Measurements from ENCODE around the gene MZF1. TPM values are rescaled to one million over a fixed set of nuclear protein-coding genes. Genes with fewer than 3 reads are reported as not detected.
"Not testable (repeated sequence)": the region's sequence is repeated elsewhere in the genome, so short reads cannot be mapped to it uniquely, and the experiment has no call there.

Gene MZF1
- total and polyA plus RNA-seq, 9 of the 15 experiments (the other 6 are each of a cell fraction or from before 2014, with no cell fraction given) = 0.31 to 29.3 (median 11.5) TPM

DNA sequence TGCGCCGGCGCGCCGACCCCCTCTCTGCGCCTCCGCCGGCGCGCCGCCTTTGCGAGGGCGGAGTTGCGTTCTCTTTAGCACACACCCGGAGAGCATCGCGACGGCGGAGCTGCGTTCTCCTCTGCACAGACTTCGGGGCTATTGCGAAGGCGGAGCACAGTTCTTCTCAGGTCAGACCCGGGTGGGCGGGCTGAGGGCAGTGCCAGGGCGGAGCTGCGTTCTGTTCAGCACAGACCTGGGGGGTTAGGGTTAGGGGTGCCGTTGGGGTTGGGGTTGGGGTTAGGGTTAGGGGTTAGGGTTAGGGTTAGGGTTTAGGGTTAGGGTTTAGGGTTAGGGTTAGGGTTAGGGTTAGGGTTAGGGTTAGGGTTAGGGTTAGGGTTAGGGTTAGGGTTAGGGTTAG lies 34.1 kb upstream of the MZF1 start:
- H3K4me3 ChIP-seq; BruUV-seq (replicated peaks); POLR2A ChIA-PET; H2AFZ ChIP-seq (ENCODE audit: low read depth, low read length); intact Hi-C loops (cut with micrococcal nuclease); in situ Hi-C loops (cut with MboI); H3K9ac ChIP-seq (ENCODE audit: insufficient read depth in 1 of 2, low read depth in 2 of 2, low read length in 2 of 2); H3K27ac ChIP-seq (ENCODE audit: extremely low read depth, low read depth, low read length); H3K79me2 ChIP-seq (ENCODE audit: control insufficient read depth, insufficient read depth, low read length); ATAC-seq; H3K4me1 ChIP-seq (replicated peaks in 1 of 2; ENCODE audit: control insufficient read depth in 2 of 2, insufficient read depth in 2 of 2, low read length in 2 of 2); CTCF ChIA-PET (ENCODE audit: low intra/inter-chr PET ratio); H3K9me1 ChIP-seq (ENCODE audit: control insufficient read depth, insufficient read depth, low read length); H3K4me2 ChIP-seq (ENCODE audit: insufficient read depth, low read length); H3K27me3 ChIP-seq (ENCODE audit: control insufficient read depth in 2 of 2, insufficient read depth in 2 of 2, low read length in 2 of 2); H4K20me1 ChIP-seq (replicated peaks; ENCODE audit: control insufficient read depth, insufficient read depth, low read length); DNase-seq (ENCODE audit: extremely low read depth in 1 of 4, low spot score in 3 of 4); H3K36me3 ChIP-seq (ENCODE audit: control insufficient read depth, insufficient read depth, low read length); FAIRE-seq; H3K9me3 ChIP-seq (replicated peaks; ENCODE audit: control insufficient read depth, insufficient read depth, low read depth, low read length): not testable (repeated sequence)
- WGBS (ENCODE audit: insufficient coverage, low coverage, missing lambda C conversion rate) = 85% methylated on average over 6 of the region's 28 CpGs
- peak; percentile 65 for TF ChIP-seq CREBBP (IDR thresholded peaks at IDR 0.05; ENCODE audit: low read depth, low read length)
- TF ChIP-seq, protein P1, sequence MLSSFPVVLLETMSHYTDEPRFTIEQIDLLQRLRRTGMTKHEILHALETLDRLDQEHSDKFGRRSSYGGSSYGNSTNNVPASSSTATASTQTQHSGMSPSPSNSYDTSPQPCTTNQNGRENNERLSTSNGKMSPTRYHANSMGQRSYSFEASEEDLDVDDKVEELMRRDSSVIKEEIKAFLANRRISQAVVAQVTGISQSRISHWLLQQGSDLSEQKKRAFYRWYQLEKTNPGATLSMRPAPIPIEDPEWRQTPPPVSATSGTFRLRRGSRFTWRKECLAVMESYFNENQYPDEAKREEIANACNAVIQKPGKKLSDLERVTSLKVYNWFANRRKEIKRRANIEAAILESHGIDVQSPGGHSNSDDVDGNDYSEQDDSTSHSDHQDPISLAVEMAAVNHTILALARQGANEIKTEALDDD (IDR thresholded peaks at IDR 0.05) = 0 out of 2 replicates have a peak, but pooled peaks have one; percentile 29

DNA sequence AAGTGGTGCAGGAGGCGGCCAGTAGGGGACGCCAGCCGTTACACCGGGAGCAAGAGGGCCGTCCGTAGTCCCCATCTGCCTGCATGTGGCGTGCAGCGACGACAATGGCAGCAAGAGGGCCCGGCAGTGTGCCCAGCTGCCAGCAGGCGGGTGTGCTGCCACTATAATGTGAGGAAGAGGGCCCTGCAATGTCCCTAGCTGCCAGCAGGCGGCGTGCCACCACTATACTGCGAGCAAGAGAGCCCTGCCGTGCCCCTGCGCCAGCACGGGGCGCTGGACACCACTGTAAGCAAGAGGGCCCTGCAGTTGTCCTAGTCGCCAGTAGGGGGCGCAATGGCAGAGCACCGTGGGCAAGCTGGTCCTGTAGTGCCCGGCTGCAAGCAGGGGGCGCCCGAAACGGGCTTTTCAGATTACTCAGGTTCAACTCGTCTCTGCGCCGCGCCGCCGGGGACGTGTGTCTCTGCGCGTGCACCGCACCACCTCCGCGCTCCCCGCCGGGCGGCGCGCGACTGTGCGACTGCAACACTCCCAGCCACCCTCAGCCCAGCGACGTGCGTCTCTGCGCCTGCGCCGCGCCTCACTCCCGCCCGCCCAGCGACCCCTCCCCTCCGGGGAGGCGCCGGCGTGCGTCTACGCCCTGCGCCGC lies 33.2 kb upstream of the MZF1 start:
- H3K27me3 ChIP-seq (ENCODE audit: control insufficient read depth in 2 of 2, insufficient read depth in 2 of 2, low read length in 2 of 2); intact Hi-C loops (cut with micrococcal nuclease); H4K20me1 ChIP-seq (replicated peaks; ENCODE audit: control insufficient read depth, insufficient read depth, low read length); FAIRE-seq; H3K4me1 ChIP-seq (replicated peaks in 1 of 2; ENCODE audit: control insufficient read depth in 2 of 2, insufficient read depth in 2 of 2, low read length in 2 of 2); H3K36me3 ChIP-seq (ENCODE audit: control insufficient read depth, insufficient read depth, low read length); DNase-seq (ENCODE audit: extremely low read depth in 1 of 4, low spot score in 3 of 4); in situ Hi-C loops (cut with MboI); H3K9me3 ChIP-seq (replicated peaks; ENCODE audit: control insufficient read depth, insufficient read depth, low read depth, low read length); H3K9me1 ChIP-seq (ENCODE audit: control insufficient read depth, insufficient read depth, low read length); H2AFZ ChIP-seq (ENCODE audit: low read depth, low read length); H3K4me3 ChIP-seq; H3K4me2 ChIP-seq (ENCODE audit: insufficient read depth, low read length); H3K79me2 ChIP-seq (ENCODE audit: control insufficient read depth, insufficient read depth, low read length); ATAC-seq; POLR2A ChIA-PET; CTCF ChIA-PET (ENCODE audit: low intra/inter-chr PET ratio); BruUV-seq (replicated peaks); H3K27ac ChIP-seq (ENCODE audit: extremely low read depth, low read depth, low read length); H3K9ac ChIP-seq (ENCODE audit: insufficient read depth in 1 of 2, low read depth in 2 of 2, low read length in 2 of 2): not testable (repeated sequence)
- TF ChIP-seq, protein P2, sequence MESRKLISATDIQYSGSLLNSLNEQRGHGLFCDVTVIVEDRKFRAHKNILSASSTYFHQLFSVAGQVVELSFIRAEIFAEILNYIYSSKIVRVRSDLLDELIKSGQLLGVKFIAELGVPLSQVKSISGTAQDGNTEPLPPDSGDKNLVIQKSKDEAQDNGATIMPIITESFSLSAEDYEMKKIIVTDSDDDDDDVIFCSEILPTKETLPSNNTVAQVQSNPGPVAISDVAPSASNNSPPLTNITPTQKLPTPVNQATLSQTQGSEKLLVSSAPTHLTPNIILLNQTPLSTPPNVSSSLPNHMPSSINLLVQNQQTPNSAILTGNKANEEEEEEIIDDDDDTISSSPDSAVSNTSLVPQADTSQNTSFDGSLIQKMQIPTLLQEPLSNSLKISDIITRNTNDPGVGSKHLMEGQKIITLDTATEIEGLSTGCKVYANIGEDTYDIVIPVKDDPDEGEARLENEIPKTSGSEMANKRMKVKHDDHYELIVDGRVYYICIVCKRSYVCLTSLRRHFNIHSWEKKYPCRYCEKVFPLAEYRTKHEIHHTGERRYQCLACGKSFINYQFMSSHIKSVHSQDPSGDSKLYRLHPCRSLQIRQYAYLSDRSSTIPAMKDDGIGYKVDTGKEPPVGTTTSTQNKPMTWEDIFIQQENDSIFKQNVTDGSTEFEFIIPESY (CRISPR knock-in tag; IDR thresholded peaks at IDR 0.05) = peak; percentile 51
- TF ChIP-seq, protein P3, sequence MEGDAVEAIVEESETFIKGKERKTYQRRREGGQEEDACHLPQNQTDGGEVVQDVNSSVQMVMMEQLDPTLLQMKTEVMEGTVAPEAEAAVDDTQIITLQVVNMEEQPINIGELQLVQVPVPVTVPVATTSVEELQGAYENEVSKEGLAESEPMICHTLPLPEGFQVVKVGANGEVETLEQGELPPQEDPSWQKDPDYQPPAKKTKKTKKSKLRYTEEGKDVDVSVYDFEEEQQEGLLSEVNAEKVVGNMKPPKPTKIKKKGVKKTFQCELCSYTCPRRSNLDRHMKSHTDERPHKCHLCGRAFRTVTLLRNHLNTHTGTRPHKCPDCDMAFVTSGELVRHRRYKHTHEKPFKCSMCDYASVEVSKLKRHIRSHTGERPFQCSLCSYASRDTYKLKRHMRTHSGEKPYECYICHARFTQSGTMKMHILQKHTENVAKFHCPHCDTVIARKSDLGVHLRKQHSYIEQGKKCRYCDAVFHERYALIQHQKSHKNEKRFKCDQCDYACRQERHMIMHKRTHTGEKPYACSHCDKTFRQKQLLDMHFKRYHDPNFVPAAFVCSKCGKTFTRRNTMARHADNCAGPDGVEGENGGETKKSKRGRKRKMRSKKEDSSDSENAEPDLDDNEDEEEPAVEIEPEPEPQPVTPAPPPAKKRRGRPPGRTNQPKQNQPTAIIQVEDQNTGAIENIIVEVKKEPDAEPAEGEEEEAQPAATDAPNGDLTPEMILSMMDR (IDR thresholded peaks at IDR 0.05 in 2 of 3, conservative IDR thresholded peaks at IDR 0.05 in 1 of 3; ENCODE audit: insufficient read depth in 2 of 3, low read depth in 1 of 3, low read length in 3 of 3) = peak; percentile 6 to 59 (median 35); a peak in 3 of 6 replicates
- 63% methylated on average over 20 of the region's 62 CpGs for WGBS (ENCODE audit: insufficient coverage, low coverage, missing lambda C conversion rate)

Measured in K562 (cell line).